SJCRH30 (cell line): ENCODE results near the gene DMAC2. TPM values are rescaled to one million over a fixed set of nuclear protein-coding genes. Genes with fewer than 3 reads are reported as not detected.
"Not testable (repeated sequence)": the region's sequence is repeated elsewhere in the genome, so short reads cannot be mapped to it uniquely, and the experiment has no call there.

Experiments
- DNase-seq, 2 experiments: peaks; one replicate each; pipeline ENCODE4 v3.0.0-alpha.2; 2015 to 2020
- H3K27ac ChIP-seq: fragments of 250-450 bp; sonication (Bioruptor Pico); 2 replicates; pipeline ENCODE4 v1.5.1; 2020; ENCODE audit warnings: mild to moderate bottlenecking, moderate library complexity
- H3K27me3 ChIP-seq: fragments of 250-450 bp; sonication (Bioruptor Pico); 2 replicates; pipeline ENCODE4 v1.5.1; 2020; ENCODE audit warnings: mild to moderate bottlenecking, moderate library complexity
- H3K36me3 ChIP-seq: fragments of 250-450 bp; sonication (Bioruptor Pico); 2 replicates; pipeline ENCODE4 v1.5.1; 2020; ENCODE audit warnings: mild to moderate bottlenecking, moderate library complexity
- H3K4me1 ChIP-seq: fragments of 250-450 bp; sonication (Bioruptor Pico); 2 replicates; pipeline ENCODE4 v1.5.1; 2020; ENCODE audit warnings: mild to moderate bottlenecking, moderate library complexity
- H3K4me3 ChIP-seq: fragments of 250-450 bp; sonication (Bioruptor Pico); 2 replicates; pipeline ENCODE4 v1.5.1; 2020; ENCODE audit warnings: mild to moderate bottlenecking, moderate library complexity
- H3K9me3 ChIP-seq: fragments of 250-450 bp; sonication (Bioruptor Pico); replicated peaks from 2 replicates; pipeline ENCODE4 v1.5.1; 2020; ENCODE audit warnings: mild to moderate bottlenecking, moderate library complexity
- total RNA-seq: library from RNA; depleted of rRNA; stranded (reverse); fragments of >200 nt; shearing (Covaris generic); gene quantifications from 2 replicates; pipeline ENCODE4 v1.2.3, GENCODE V29; 2014; rRNA removed

The DMAC2 gene
- total RNA-seq, 1 experiment from 2014 or later = 91.7 TPM

DNA sequence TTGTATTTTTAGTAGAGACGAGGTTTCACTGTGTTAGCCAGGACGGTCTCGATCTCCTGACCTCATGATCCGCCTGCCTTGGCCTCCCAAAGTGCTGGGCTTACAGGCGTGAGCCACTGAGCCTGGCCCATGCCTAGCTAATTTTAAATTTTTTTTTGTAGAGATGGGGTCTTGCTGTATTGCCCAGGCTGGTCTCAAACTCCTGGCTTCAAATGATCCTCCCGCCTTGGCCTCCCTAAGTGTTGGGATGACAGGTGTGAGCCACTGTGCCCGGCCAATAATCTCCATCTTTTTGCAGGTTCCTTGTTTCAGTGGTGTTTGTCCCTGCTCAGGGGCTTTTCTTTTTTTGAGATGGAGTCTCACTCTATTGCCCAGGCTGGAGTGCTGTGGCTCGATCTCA is 58.2 kb downstream of the DMAC2 start:
- not testable (repeated sequence) for H3K9me3 ChIP-seq, H3K4me1 ChIP-seq, H3K27me3 ChIP-seq, H3K4me3 ChIP-seq, DNase-seq, H3K27ac ChIP-seq, H3K36me3 ChIP-seq

Other genes with a start within 250 kb of the DMAC2 start
- gene CYP2S1, start 246.7 kb downstream of the DMAC2 start, total RNA-seq = not detected in 2 replicates
- 24.1 and 25.1 TPM in 2 replicates for gene AXL, start 220.7 kb downstream of the DMAC2 start, total RNA-seq
- gene HNRNPUL1, start 175.5 kb downstream of the DMAC2 start, total RNA-seq = 260 and 274 TPM in 2 replicates
- gene CCDC97, start 129.7 kb downstream of the DMAC2 start, total RNA-seq = 19.6 and 20.0 TPM in 2 replicates
- 11.0 and 12.7 TPM in 2 replicates for gene TGFB1, start 86.0 kb downstream of the DMAC2 start, total RNA-seq
- 2.8 and 2.9 TPM in 2 replicates for gene B9D2, start 75.8 kb downstream of the DMAC2 start, total RNA-seq
- 1.6 and 1.7 TPM in 2 replicates for gene TMEM91, start 63.4 kb downstream of the DMAC2 start, total RNA-seq
- gene EXOSC5, start 42.6 kb downstream of the DMAC2 start, total RNA-seq = 59.9 and 68.6 TPM in 2 replicates
- 59.3 and 64.2 TPM in 2 replicates for gene BCKDHA, start 42.1 kb downstream of the DMAC2 start, total RNA-seq
- 10.6 TPM in 2 replicates for gene B3GNT8, start 12.5 kb downstream of the DMAC2 start, total RNA-seq
- gene ERICH4, start 3.2 kb upstream of the DMAC2 start, total RNA-seq = not detected in 2 replicates
- 5.5 and 5.6 TPM in 2 replicates for gene CEACAM21, start 136.3 kb upstream of the DMAC2 start, total RNA-seq
- gene CEACAM4, start 187.2 kb upstream of the DMAC2 start, total RNA-seq = not detected in 2 replicates
- gene CEACAM7, start 248.4 kb upstream of the DMAC2 start, total RNA-seq = not detected in 2 replicates